HG03520 (cell line): ENCODE measurements around the gene MLN.

Source experiments
- ATAC-seq: cut with Tn5 transposase; IDR thresholded peaks from one replicate; pipeline ENCODE4 v1.9.1; 2021; ENCODE audit warnings: mild to moderate bottlenecking, moderate library complexity; ENCODE audit not compliant: unreplicated experiment

MLN gene

DNA sequence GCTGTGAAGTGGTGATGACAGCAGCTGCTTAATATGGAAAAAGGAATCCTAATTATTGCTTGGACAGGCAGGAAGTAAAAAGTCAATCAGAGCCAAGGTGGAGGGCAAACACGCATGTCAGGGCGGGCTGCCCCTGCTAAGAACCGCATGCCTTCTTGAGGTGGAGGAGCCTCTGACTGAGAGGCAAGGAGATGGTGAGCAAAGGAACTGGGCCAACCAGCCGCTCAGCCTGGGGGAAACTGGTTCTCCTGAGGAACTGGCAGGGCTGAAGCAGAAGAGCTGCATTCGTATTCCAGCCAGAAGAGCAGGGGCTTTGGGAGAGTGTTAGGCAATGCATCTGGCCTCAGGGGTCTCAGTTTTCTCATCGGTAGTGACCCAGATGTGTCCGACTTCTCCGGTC is 13.1 kb upstream of the MLN start:
- ATAC-seq, result no peak

DNA sequence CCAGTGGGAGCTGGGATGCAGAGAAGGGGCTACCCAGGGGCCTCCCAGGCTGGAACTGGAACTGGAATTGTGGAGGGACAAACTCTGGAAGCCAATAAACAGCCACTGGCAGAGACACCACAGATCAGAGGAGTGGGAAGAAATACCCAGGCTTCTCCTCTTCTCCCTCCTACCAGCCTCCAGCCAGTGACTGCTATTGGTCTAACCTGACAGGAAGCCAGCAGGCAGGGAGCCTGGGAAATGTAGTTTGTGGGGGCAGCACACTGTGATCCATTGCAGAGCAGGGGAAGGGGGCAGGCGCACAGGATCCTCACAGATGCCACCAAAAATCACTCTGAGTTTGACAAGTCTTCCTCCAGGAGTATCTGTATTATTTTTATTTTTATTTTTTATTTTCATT is 12.1 kb upstream of the MLN start:
- ATAC-seq, result no peak

DNA sequence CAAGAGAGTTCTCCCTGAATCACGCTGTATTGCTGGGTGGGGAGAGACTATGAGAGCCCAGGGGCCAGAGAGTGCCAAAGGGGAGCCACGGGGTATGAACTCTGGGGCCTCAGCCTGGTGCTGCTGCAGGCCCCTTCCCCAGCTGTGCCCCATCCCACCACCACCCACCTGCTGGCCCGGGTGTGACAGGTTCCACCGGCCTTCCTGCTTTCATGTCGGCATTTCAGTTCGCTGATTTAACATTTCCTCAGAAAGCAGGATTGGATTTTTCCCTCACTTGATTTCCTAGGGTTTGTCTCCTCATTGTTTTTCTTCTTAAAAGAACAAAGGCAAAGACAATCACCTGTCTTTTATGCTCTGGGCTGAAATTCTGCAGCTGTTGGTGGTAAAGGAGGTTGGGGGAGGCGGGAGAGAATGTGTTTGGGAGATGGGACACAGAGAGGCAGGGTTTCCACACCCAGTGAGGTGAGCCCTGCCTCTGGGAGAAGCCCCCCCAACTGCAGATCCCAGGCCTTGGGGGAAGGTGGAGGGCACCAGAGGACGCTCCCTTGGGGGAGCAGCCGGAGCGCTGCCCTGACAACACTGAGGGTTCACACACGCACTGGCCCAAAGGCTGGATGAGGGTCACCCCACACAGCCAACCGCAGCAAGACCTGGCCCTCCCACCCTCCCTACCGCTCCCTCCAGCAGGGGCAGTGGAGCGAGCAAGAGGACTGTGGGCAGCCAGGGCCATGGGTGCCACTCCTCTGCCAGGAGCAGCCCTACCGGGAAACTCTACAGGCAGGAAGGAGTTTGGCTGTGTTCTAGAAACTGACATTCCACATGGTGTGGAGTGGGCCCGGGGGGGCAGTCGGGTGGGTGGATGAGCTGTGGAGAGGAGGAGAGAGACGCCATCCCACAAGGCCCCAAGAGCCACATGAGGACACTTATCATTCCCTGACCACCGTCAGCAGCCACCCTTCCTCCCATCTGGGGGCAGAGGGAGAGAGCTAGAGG is 10.5 kb upstream of the MLN start:
- ATAC-seq, result no peak

GRCh38 chr6:33813246-33813904 is 9.6 kb upstream of the MLN start:
- ATAC-seq, result no peak

- ATAC-seq, result no peak
These were observed 8.9 kb upstream of the MLN start for GRCh38 chr6:33812669-33813068.

- ATAC-seq, result no peak
These were observed 5.8 kb upstream of the MLN start for GRCh38 chr6:33809594-33809993.

GRCh38 chr6:33808641-33809180 is 4.9 kb upstream of the MLN start:
- no peak for ATAC-seq

DNA sequence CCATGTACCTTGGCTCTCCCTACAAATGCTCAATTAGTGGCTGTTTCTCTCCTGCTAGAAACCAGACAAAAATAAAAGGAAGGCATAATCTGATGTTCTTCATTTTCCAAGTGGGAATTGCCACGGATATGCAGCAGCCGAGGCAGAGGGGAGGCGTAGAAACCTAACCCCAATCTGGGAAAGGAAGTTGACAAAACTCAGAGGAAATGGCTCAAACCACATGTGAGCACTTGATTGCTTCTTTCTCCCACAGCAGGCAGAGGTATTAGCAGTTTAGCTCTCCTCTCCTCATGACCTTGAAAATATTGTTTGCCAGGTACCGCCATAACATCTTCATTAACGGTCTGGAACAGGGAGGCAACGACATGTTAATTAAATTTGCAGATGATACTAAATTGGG is 3.8 kb upstream of the MLN start:
- no peak for ATAC-seq

DNA sequence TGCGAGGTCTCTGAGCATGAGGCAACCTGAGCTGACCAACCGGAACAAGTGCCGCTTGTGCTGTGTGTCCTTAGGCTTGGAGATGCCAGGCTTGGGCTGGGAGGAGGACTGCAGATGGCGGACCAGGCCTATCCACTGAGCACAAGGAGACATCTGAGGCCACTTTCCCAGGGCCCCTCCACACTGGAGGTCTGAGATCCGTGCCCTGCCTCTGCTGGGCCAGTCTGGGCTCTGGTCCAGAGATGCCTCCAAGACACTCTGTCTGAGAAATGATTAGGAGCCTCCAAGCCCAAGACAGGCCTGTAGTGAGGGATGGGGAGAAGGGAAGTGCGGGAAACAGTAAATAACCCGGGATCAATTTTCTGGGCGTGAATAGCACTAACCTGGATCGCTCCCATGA is 3.0 kb upstream of the MLN start:
- ATAC-seq, result no peak

- ATAC-seq, result no peak
These were observed 1.4 kb downstream of the MLN start for GRCh38 chr6:33802186-33802958.

DNA sequence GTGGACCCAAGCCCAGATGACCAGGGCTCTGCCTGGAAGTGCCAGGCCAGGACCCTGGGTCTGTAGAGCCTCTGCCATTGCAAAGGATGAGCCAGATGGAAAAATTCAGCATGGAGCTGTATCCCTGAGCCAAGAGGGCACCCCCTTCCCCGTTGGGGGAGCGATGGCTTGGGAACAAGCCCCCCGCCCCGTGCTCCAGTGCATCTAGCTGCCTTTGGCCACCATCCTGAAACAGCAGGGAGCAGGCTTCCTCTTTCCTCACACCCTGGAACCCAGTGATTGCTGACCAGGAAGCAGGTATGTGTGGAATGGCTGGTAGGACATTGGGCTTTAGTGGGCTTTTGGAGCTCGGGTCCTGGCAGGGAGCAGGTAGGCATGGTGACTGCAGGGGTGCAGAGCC is 2.2 kb downstream of the MLN start:
- ATAC-seq, result no peak

GRCh38 chr6:33800248-33800969 is 3.4 kb downstream of the MLN start:
- no peak for ATAC-seq

DNA sequence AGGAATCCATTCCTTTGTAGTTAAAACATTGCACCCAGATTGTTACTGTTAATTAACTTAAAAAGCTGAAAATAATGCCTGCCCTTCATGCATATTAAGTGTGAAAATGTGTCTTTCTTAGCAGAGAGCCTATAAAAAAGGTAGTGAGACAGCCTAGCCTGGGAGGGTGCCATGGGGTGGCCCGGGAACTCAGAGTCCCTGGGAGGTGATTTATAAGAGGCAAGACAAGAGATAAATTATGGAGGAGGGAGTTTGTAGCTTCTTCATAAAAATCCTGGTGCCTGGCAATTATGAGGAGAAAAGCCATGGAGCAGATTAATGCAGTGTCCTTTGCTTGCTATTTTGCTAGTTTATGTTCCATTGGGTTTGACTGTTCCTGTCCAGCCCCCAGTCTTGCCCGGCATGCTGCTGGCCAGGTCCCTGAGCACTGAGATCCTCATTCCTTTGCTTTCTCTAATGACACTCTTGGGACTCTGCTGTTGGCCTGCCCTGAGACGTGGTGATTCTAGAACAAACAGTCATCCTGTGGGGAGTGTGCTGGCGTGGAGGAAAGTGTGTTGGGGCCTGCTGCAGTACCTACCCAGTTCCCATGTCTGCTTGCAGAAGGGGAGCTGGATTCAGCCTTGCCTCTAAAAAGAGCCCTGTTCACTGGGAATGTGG is 4.2 kb downstream of the MLN start:
- ATAC-seq, result no peak

GRCh38 chr6:33798343-33798848 is 5.4 kb downstream of the MLN start:
- ATAC-seq, result no peak

DNA sequence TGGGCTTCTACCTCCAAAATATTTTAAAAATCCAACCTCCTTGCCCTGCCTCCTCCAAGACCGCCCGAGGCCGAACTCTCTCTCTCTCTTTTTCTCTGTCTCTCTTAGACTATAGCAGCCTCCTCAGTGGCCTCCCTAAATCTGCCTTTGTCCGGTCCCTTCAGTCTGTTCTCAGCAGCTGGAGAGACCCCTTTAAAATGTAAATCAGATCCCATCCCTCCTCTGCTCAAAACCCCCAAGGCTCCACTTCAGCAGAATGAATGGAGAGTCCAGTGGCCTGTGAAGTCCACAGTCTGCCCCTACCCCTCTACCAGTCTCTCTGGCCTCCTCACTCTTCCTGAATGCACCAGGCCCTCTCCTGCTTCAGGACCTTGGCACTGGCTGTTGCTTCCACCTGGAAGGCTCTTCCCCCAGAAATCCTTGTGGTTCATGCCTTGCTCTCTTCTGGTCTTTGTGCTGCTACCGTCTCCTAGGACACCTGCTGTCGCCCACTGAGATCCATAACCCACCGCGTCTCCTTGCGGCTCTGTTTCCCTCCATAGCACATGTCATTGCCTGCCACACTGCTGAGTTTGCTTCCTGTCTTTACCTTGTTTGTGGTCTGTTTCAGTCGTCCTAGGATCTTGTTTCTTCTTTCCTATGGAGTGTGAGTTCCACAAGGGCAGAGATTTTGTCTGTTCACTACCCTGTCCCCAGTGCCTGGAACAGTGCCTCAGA is 6.0 kb downstream of the MLN start:
- ATAC-seq, result no peak

- no peak for ATAC-seq
These were observed 8.7 kb downstream of the MLN start for GRCh38 chr6:33794910-33795623.

DNA sequence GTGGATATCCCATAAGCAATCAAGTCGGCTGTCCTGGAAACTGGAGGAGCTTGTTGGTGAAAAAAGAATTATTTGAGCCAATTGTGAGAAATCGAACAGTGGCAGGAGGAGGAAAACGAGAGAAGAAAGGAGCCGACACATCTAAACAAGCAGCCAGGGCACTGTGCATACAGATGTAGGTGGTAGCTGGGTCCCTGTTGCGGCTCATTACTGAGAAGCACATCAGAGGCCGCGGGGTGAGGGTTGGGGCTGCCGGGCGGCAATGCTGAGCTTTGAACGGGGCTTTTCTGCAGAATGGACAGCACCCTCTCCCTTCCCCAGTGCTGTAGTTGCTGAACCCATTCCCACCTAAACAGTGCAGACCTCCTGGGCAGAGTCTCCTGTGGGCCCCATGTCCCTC is 10.8 kb downstream of the MLN start:
- no peak for ATAC-seq

DNA sequence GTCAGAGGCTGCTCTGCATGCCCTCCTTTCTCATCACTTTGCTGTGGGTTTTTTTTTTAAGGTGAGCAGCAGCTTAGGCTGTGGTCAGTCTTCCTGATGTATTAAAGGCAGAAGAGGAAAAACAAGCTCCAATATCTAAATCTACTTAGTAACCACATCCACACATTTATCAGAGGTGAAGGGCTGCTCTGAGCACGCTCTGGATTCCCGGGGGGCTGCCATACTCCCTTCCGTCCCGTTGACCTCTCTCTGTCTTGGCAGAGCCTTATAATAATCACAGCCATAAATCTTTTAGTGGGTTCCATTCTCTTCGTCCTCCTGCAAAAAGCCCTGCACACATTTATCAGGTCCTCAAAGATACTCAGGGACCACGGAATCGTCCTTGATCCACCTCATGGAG is 12.2 kb downstream of the MLN start:
- ATAC-seq, result no peak

GRCh38 chr6:33790910-33791309 is 12.9 kb downstream of the MLN start:
- no peak for ATAC-seq
